Neural cell (in vitro differentiated cells): ENCODE data around the gene ZNF831.

ENCODE experiments used
- EP300 ChIP-seq: fragments of 450-650 bp; conservative IDR thresholded peaks from 2 replicates; pipeline ENCODE4 v1.6.1; 2014; ENCODE audit warnings: antibody characterized with exemption, mild to moderate bottlenecking, moderate library complexity; ENCODE audit not compliant: poor library complexity, severe bottlenecking
- EZH2 ChIP-seq: fragments of 200-600, 300-800 bp; shearing (Covaris generic), sonication (generic); IDR thresholded peaks from 2 replicates; pipeline ENCODE4 v1.6.1; 2014; ENCODE audit warnings: antibody characterized with exemption, low read length, borderline replicate concordance, mild to moderate bottlenecking; ENCODE audit not compliant: insufficient read depth, poor library complexity, severe bottlenecking
- MXI1 ChIP-seq: fragments of 450-650 bp; conservative IDR thresholded peaks from 2 replicates; pipeline ENCODE4 v1.6.1; 2014; ENCODE audit warnings: antibody characterized with exemption, mild to moderate bottlenecking; ENCODE audit not compliant: poor library complexity, severe bottlenecking
- RAD21 ChIP-seq: fragments of 450-650 bp; conservative IDR thresholded peaks from 2 replicates; pipeline ENCODE4 v1.6.1; 2014; ENCODE audit warnings: antibody characterized with exemption, mild to moderate bottlenecking, moderate library complexity
- SMC3 ChIP-seq: fragments of 450-650 bp; conservative IDR thresholded peaks from 2 replicates; pipeline ENCODE4 v1.6.1; 2014; ENCODE audit warnings: antibody characterized with exemption, mild to moderate bottlenecking, moderate library complexity; ENCODE audit not compliant: poor library complexity
- TAF1 ChIP-seq: IDR thresholded peaks from 2 replicates; pipeline ENCODE4 v1.6.1; 2012; ENCODE audit warnings: low read depth
- TF ChIP-seq, protein P1 (sequence below): fragments of 450-650 bp; IDR thresholded peaks from 2 replicates; pipeline ENCODE4 v1.5.1; 2014; ENCODE audit warnings: antibody characterized with exemption, mild to moderate bottlenecking, moderate library complexity; ENCODE audit not compliant: poor library complexity, severe bottlenecking
- TF ChIP-seq, protein P2 (sequence below): IDR thresholded peaks from 2 replicates; pipeline ENCODE4 v1.6.1; 2012; ENCODE audit warnings: borderline replicate concordance

DNA sequence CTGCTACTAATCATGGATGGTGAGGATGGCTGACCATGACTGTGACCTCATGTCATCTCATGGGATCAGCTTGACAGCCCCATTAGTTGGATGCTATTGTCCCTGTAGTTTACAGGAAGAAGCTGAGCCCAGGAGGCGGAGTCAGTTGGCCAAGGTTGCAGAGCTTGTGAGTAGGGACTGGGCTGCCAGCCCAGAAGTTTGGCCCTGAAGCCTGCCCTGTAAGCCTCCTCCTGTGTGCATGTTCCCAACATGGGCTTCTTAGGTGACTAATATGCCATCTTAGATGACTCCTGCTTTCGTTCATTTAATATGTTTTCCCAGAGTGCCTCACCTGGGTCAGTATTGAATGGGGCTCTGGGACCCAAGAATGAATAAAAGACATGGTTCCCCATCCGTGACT is 143.6 kb downstream of the ZNF831 start:
- TF ChIP-seq, protein P1, sequence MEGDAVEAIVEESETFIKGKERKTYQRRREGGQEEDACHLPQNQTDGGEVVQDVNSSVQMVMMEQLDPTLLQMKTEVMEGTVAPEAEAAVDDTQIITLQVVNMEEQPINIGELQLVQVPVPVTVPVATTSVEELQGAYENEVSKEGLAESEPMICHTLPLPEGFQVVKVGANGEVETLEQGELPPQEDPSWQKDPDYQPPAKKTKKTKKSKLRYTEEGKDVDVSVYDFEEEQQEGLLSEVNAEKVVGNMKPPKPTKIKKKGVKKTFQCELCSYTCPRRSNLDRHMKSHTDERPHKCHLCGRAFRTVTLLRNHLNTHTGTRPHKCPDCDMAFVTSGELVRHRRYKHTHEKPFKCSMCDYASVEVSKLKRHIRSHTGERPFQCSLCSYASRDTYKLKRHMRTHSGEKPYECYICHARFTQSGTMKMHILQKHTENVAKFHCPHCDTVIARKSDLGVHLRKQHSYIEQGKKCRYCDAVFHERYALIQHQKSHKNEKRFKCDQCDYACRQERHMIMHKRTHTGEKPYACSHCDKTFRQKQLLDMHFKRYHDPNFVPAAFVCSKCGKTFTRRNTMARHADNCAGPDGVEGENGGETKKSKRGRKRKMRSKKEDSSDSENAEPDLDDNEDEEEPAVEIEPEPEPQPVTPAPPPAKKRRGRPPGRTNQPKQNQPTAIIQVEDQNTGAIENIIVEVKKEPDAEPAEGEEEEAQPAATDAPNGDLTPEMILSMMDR = no peak
- TF ChIP-seq RAD21 (no peak), EP300 (no peak), EZH2 (no peak), SMC3 (no peak), TAF1 (no peak), MXI1 (no peak)
- TF ChIP-seq, protein P2, sequence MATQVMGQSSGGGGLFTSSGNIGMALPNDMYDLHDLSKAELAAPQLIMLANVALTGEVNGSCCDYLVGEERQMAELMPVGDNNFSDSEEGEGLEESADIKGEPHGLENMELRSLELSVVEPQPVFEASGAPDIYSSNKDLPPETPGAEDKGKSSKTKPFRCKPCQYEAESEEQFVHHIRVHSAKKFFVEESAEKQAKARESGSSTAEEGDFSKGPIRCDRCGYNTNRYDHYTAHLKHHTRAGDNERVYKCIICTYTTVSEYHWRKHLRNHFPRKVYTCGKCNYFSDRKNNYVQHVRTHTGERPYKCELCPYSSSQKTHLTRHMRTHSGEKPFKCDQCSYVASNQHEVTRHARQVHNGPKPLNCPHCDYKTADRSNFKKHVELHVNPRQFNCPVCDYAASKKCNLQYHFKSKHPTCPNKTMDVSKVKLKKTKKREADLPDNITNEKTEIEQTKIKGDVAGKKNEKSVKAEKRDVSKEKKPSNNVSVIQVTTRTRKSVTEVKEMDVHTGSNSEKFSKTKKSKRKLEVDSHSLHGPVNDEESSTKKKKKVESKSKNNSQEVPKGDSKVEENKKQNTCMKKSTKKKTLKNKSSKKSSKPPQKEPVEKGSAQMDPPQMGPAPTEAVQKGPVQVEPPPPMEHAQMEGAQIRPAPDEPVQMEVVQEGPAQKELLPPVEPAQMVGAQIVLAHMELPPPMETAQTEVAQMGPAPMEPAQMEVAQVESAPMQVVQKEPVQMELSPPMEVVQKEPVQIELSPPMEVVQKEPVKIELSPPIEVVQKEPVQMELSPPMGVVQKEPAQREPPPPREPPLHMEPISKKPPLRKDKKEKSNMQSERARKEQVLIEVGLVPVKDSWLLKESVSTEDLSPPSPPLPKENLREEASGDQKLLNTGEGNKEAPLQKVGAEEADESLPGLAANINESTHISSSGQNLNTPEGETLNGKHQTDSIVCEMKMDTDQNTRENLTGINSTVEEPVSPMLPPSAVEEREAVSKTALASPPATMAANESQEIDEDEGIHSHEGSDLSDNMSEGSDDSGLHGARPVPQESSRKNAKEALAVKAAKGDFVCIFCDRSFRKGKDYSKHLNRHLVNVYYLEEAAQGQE = no peak
